ENCODE measurements around the gene PTPRA. TPM values are rescaled to one million over a fixed set of nuclear protein-coding genes. Genes with fewer than 3 reads are reported as not detected.
"Not testable (repeated sequence)": the region's sequence is repeated elsewhere in the genome, so short reads cannot be mapped to it uniquely, and the experiment has no call there.

The PTPRA gene
- total RNA-seq, 4 donors from 2014 or later = 54.1 to 85.4 (median 67.0) TPM

DNA sequence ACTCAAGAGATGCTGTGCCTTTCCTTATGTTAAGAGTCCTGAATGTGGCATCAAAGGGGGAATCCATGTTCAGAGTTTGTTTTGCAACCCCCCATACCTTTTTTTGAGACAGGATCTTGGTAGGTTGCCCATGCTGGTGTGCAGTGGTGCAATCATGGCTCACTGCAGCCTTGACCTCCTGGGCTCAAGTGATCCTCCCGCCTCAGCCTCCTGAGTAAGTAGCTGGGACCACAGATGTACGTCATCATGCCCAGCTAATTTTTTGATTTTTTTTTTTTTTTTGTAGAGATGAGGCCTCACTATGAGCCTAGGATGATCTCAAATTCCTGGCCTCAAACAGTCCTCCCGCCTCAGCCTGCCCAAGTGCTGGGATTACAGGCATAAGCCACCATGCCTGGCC lies 16.5 kb downstream of the PTPRA start:
- no peak for ATAC-seq
- no peaks in the 10 kb centered on the region for H3K36me3 ChIP-seq
- H3K9me3 ChIP-seq = peaks cover 0 to under 1% (median 0%) of the 10 kb centered on the region in 3 donors
- no peak for TF ChIP-seq POLR2AphosphoS5 (IDR thresholded peaks at IDR 0.05)
- TF ChIP-seq EP300 (IDR thresholded peaks at IDR 0.05) = no peak
- TF ChIP-seq, protein P1, sequence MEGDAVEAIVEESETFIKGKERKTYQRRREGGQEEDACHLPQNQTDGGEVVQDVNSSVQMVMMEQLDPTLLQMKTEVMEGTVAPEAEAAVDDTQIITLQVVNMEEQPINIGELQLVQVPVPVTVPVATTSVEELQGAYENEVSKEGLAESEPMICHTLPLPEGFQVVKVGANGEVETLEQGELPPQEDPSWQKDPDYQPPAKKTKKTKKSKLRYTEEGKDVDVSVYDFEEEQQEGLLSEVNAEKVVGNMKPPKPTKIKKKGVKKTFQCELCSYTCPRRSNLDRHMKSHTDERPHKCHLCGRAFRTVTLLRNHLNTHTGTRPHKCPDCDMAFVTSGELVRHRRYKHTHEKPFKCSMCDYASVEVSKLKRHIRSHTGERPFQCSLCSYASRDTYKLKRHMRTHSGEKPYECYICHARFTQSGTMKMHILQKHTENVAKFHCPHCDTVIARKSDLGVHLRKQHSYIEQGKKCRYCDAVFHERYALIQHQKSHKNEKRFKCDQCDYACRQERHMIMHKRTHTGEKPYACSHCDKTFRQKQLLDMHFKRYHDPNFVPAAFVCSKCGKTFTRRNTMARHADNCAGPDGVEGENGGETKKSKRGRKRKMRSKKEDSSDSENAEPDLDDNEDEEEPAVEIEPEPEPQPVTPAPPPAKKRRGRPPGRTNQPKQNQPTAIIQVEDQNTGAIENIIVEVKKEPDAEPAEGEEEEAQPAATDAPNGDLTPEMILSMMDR (IDR thresholded peaks at IDR 0.05) = no peak
- TF ChIP-seq POLR2A (IDR thresholded peaks at IDR 0.05) = no peak
- no peaks in the 10 kb centered on the region for H3K27me3 ChIP-seq
- 100% methylated on average over 3 of the region's 3 CpGs for WGBS, 2 donors (ENCODE audit: low coverage in 1 of 2)
- H3K4me1 ChIP-seq = peaks cover 0 to 29% (median 6%) of the 10 kb centered on the region in 3 donors
- H3K27ac ChIP-seq = no peak overlapping the region
- H3K4me3 ChIP-seq = no peak overlapping the region

DNA sequence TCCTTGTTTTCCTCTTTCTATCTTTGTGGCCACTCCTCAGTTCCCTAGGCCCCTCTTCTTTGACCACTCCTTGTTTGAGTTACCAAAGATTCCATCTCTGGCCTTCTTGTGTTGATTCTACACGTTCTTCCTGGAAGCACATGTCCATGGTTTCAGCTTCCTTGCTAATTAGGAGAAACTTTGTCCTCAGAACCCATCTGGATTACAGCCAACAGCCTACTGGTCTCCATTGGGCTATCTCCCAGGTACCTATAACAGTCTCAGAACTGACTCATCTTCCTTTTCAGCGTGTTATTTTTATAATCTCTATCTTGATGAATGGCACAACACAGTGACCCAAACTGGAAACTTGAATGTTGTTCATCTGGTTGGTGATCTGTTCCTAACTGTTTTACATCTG lies 17.5 kb downstream of the PTPRA start:
- ATAC-seq = no peak
- WGBS, 2 donors (ENCODE audit: low coverage in 1 of 2) = 38 to 44% methylated on average over 2 of the region's 2 CpGs
- no peak overlapping the region for H3K4me3 ChIP-seq
- H3K4me1 ChIP-seq = peaks cover 0 to 25% (median 6%) of the 10 kb centered on the region in 3 donors
- no peak overlapping the region for H3K27ac ChIP-seq
- no peaks in the 10 kb centered on the region for H3K36me3 ChIP-seq
- peaks cover 0 to 9% (median 0%) of the 10 kb centered on the region in 3 donors for H3K9me3 ChIP-seq
- TF ChIP-seq POLR2A (IDR thresholded peaks at IDR 0.05) (no peak), EP300 (IDR thresholded peaks at IDR 0.05) (no peak), POLR2AphosphoS5 (IDR thresholded peaks at IDR 0.05) (no peak)
- TF ChIP-seq, protein P1 (IDR thresholded peaks at IDR 0.05) = no peak
- no peaks in the 10 kb centered on the region for H3K27me3 ChIP-seq

DNA sequence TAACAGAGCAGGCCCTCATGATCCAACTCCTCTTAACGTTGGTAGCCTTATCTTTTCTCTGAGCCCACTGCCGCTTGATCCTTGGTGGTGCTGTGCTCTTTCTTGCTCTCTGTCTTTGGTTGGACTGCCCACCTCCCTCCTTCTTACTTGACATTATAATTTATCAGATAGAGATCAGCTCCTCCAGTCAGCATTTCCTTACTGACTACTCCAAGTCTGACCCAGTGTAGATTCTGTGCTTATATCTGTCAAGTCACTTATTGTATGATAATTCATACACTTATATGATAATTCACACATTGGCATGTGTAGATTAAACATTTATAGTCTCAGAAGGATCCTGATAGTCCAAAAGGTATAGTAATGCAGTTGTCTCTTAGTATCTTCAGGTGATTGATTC lies 18.1 kb downstream of the PTPRA start:
- H3K27me3 ChIP-seq = no peaks in the 10 kb centered on the region
- no peak overlapping the region for H3K27ac ChIP-seq
- no peaks in the 10 kb centered on the region for H3K36me3 ChIP-seq
- TF ChIP-seq POLR2AphosphoS5 (IDR thresholded peaks at IDR 0.05) = no peak
- no peak for TF ChIP-seq POLR2A (IDR thresholded peaks at IDR 0.05)
- no peak for TF ChIP-seq EP300 (IDR thresholded peaks at IDR 0.05)
- TF ChIP-seq, protein P1 (IDR thresholded peaks at IDR 0.05) = no peak
- H3K4me1 ChIP-seq = peaks cover 0 to 23% (median 6%) of the 10 kb centered on the region in 3 donors
- no peak for ATAC-seq
- peaks cover 0 to 9% (median 0%) of the 10 kb centered on the region in 3 donors for H3K9me3 ChIP-seq
- 81 to 83% methylated on average over 2 of the region's 2 CpGs for WGBS, 2 donors (ENCODE audit: low coverage in 1 of 2)
- no peak overlapping the region for H3K4me3 ChIP-seq

DNA sequence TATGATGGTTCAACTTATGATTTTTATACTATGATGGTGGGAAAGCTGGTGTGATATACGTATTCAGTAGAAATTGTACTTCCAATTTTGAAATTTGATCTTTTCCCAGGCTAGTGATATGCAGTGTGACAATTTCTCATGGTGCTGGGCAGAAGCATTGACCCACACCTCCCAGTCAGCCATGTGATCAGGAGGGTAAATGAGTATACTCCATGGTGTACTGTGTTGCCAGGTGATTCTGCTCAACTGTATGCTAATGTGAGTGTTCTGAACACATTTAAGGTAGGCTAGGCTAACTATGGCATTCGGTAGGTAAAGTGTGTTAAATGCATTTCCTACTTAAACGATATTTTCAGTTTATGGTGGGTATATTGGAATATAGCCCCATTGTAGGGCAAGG lies 19.1 kb downstream of the PTPRA start:
- peaks cover 0 to 23% (median 6%) of the 10 kb centered on the region in 3 donors for H3K4me1 ChIP-seq
- H3K36me3 ChIP-seq = no peaks in the 10 kb centered on the region
- H3K9me3 ChIP-seq = peaks cover 0 to 9% (median 0%) of the 10 kb centered on the region in 3 donors
- 89 to 94% methylated on average over 3 of the region's 3 CpGs for WGBS, 2 donors (ENCODE audit: low coverage in 1 of 2)
- H3K27me3 ChIP-seq = no peaks in the 10 kb centered on the region
- H3K4me3 ChIP-seq = no peak overlapping the region
- no peak for TF ChIP-seq POLR2A (IDR thresholded peaks at IDR 0.05)
- TF ChIP-seq POLR2AphosphoS5 (IDR thresholded peaks at IDR 0.05) = no peak
- H3K27ac ChIP-seq = no peak overlapping the region
- no peak for ATAC-seq

DNA sequence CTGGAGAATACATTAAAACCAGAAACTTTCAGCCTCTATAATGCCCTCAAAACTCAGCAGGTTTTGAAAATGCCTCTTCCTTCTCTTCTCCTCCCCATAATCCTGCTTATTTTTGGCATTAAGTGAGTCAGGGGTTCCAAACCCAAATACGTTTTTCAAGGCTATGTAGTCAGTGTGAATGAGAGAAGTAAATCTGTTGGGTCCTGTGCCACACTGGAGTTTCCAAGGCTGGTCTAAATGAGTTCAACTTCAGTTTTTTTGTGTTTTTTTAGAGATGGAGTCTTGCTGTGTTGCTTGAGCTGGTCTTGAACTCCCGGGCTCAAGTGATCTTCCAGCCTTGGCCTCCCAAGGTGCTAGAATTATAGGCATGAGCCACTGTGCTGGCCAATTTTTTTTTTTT lies 20.9 kb downstream of the PTPRA start:
- Histone ChIP-seq H3K4me3 (no peak overlapping the region), H3K27ac (no peak overlapping the region), H3K36me3 (no peaks in the 10 kb centered on the region), H3K4me1 (peaks cover 0 to 8% (median 6%) of the 10 kb centered on the region in 3 donors), H3K27me3 (no peaks in the 10 kb centered on the region), H3K9me3 (peaks cover 0 to 9% (median 0%) of the 10 kb centered on the region in 3 donors)
- ATAC-seq = no peak
- no peak for TF ChIP-seq EP300 (IDR thresholded peaks at IDR 0.05)
- TF ChIP-seq, protein P1 (IDR thresholded peaks at IDR 0.05) = no peak
- no peak for TF ChIP-seq POLR2A (IDR thresholded peaks at IDR 0.05)
- no peak for TF ChIP-seq POLR2AphosphoS5 (IDR thresholded peaks at IDR 0.05)
- 71 to 100% methylated on average over 1 to 2 of the region's 2 CpGs for WGBS, 2 donors (ENCODE audit: low coverage in 1 of 2)

DNA sequence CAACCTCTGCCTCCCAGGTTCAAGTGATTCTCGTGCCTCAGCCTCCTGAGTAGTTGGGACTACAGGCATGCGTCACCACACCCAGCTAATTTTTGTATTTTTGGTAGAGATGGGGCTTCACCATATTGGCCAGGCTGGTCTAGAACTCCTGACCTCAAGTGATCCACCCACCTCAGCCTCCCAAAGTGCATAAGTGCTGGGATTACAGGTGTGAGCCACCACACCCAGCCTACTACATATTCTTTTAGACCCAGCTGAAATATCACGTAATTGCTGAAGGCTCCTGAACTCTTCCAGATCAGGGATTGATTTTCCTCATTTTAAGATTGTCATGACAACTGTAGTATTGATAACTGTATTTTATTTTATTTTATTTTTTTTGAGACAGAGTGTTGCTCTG lies 21.9 kb downstream of the PTPRA start:
- not testable (repeated sequence) for H3K9me3 ChIP-seq, H3K27me3 ChIP-seq, ATAC-seq, H3K27ac ChIP-seq, H3K4me1 ChIP-seq, H3K36me3 ChIP-seq, H3K4me3 ChIP-seq
- 97 to 100% methylated on average over 2 to 3 of the region's 3 CpGs for WGBS, 2 donors (ENCODE audit: low coverage in 1 of 2)
